HEK293T (cell line): ENCODE data around the gene ESPNL.

Experiments used
- ARNT ChIP-seq: fragments of 450-650 bp; IDR thresholded peaks from 2 replicates; pipeline ENCODE4 v1.6.1; 2017; ENCODE audit warnings: mild to moderate bottlenecking
- BHLHE40 ChIP-seq: fragments of 450-650 bp; IDR thresholded peaks from 2 replicates; pipeline ENCODE4 v1.6.1; 2016; ENCODE audit warnings: mild to moderate bottlenecking, moderate library complexity, borderline replicate concordance
- CTBP1 ChIP-seq: fragments of 450-650 bp; IDR thresholded peaks from 2 replicates; pipeline ENCODE4 v1.6.1; 2016; ENCODE audit warnings: borderline replicate concordance
- ELF4 ChIP-seq: fragments of 450-650 bp; IDR thresholded peaks from 2 replicates; pipeline ENCODE4 v1.6.1; 2017; ENCODE audit warnings: antibody characterized with exemption
- FOXA1 ChIP-seq: fragments of 450-650 bp; IDR thresholded peaks from 2 replicates; pipeline ENCODE4 v1.6.1; 2016; ENCODE audit warnings: mild to moderate bottlenecking
- FOXK2 ChIP-seq: fragments of 450-650 bp; IDR thresholded peaks from 2 replicates; pipeline ENCODE4 v1.6.1; 2016; ENCODE audit warnings: mild to moderate bottlenecking
- FOXM1 ChIP-seq: fragments of 450-650 bp; IDR thresholded peaks from 2 replicates; pipeline ENCODE4 v1.6.1; 2017; ENCODE audit warnings: mild to moderate bottlenecking, borderline replicate concordance
- HDGF ChIP-seq: fragments of 450-650 bp; IDR thresholded peaks from 2 replicates; pipeline ENCODE4 v1.6.1; 2017; ENCODE audit warnings: antibody characterized with exemption, borderline replicate concordance
- L3MBTL2 ChIP-seq: fragments of 450-650 bp; conservative IDR thresholded peaks from 2 replicates; pipeline ENCODE4 v1.6.1; 2016; ENCODE audit warnings: mild to moderate bottlenecking
- NFRKB ChIP-seq: fragments of 450-650 bp; IDR thresholded peaks from 2 replicates; pipeline ENCODE4 v1.6.1; 2016; ENCODE audit warnings: mild to moderate bottlenecking, moderate library complexity
- SP1 ChIP-seq: fragments of 450-650 bp; IDR thresholded peaks from 2 replicates; pipeline ENCODE4 v1.6.1; 2017
- TARDBP ChIP-seq: fragments of 450-650 bp; IDR thresholded peaks from 2 replicates; pipeline ENCODE4 v1.6.1; 2016

DNA sequence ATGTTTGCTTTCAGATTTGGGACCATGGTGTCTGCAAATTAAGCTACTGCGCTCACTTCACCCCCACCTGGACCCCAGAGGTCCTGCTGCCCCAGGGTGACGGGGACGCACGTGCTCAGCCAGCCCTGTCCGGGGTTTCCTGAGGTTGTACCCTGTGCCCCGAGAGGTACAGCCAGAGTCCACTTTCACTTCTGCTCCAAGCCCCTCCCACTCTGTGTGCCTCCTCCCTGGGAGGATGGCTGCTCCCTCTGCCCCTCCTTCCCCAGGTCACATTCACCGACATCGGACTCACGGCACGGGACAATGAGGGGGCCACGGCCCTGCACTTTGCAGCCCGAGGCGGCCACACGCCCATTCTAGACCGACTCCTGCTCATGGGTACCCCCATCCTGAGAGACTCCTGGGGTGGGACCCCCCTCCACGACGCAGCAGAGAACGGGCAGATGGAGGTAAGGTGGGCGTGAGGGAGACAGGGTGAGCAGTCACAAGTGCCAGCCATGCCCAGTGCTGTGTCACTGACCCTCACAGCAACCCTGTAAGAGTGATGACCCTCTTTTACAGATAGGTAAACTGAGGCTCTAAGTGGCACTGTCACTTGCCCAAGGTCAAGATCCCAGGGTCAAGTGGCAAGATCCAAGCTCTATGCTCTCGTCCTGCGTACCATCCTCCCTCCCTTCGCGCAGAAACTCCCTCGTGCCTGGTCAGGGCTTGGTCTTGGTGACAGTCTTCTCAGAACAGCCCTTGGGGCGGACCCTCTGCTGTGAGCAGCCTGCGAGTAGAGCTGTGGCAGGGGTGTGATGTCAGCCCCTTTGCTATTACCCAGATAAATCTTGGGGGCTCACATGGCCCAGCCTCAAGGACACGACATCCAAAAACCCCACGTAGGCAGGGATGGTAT, 7.6 kb downstream of the ESPNL start:
- TF ChIP-seq FOXM1 (no peak), BHLHE40 (no peak), CTBP1 (no peak), TARDBP (no peak), SP1 (no peak), HDGF (no peak), L3MBTL2 (no peak), FOXK2 (no peak), NFRKB (no peak), ARNT (no peak), ELF4 (no peak), FOXA1 (no peak)
